A673 (cell line): ENCODE data around the gene MRTFA. TPM values are rescaled to one million over a fixed set of nuclear protein-coding genes. Genes with fewer than 3 reads are reported as not detected.
A peak's percentile ranks its signal among the peaks of the same experiment; 100 is the strongest.

Source experiments
- BruUV-seq: library from RNA; stranded (reverse); fragments of 400-500 nt; replicated peaks from 2 replicates; lab custom pipeline; 2021; lab: Mats Ljungman, UMichigan
- CTCF ChIA-PET: fragments of 300-600 bp; sonication (Branson Sonifier 250); formaldehyde crosslinking; loops from one replicate; lab custom pipeline; 2022; ENCODE audit warnings: antibody characterized with exemption; lab: Charles Lee
- POLR2A ChIA-PET: fragments of 300-600 bp; sonication (Branson Sonifier 250); formaldehyde crosslinking; loops from one replicate; lab custom pipeline; 2022; ENCODE audit warnings: antibody characterized with exemption; ENCODE audit not compliant: low non-redundant PET; lab: Charles Lee
- DNase-seq: peaks from one replicate; pipeline ENCODE4 v3.0.0-alpha.2; 2015; ENCODE audit warnings: low spot score
- H3K27ac ChIP-seq: fragments of 200-600 bp; sonication (generic); 2 replicates; pipeline ENCODE4 v1.5.1; 2016; ENCODE audit warnings: mixed run types, low read depth, mild to moderate bottlenecking, mixed read lengths, antibody characterized with exemption, low read length; ENCODE audit not compliant: poor library complexity, severe bottlenecking
- H3K27me3 ChIP-seq: fragments of 200-600 bp; sonication (generic); replicated peaks from 2 replicates; pipeline ENCODE4 v1.6.1; 2017; ENCODE audit warnings: mixed run types, low read depth, mild to moderate bottlenecking, mixed read lengths, antibody characterized with exemption, low read length; ENCODE audit not compliant: insufficient read depth, poor library complexity
- H3K36me3 ChIP-seq: fragments of 200-600 bp; sonication (generic); 2 replicates; pipeline ENCODE4 v1.6.1; 2016; ENCODE audit warnings: mixed run types, mild to moderate bottlenecking, mixed read lengths, antibody characterized with exemption, low read length; ENCODE audit not compliant: insufficient read depth, poor library complexity, severe bottlenecking
- H3K4me1 ChIP-seq: fragments of 200-600 bp; sonication (generic); 2 replicates; pipeline ENCODE4 v1.6.1; 2017; ENCODE audit warnings: mixed run types, mild to moderate bottlenecking, mixed read lengths, antibody characterized with exemption, low read length; ENCODE audit not compliant: insufficient read depth, poor library complexity, severe bottlenecking
- H3K4me3 ChIP-seq: fragments of 200-600 bp; sonication (generic); 2 replicates; pipeline ENCODE4 v1.5.1; 2016; ENCODE audit warnings: low read depth, mixed run types, mild to moderate bottlenecking, mixed read lengths, low read length; ENCODE audit not compliant: poor library complexity, severe bottlenecking
- H3K9me3 ChIP-seq: fragments of 200-600 bp; sonication (generic); 2 replicates; pipeline ENCODE4 v1.6.1; 2016; ENCODE audit warnings: mixed run types, low read depth, mild to moderate bottlenecking, mixed read lengths, antibody characterized with exemption, low read length; ENCODE audit not compliant: poor library complexity, severe bottlenecking
- CTCF ChIP-seq: fragments of 300-800, 200-600 bp; sonication (generic); conservative IDR thresholded peaks from 2 replicates; pipeline ENCODE4 v1.5.1; 2017; ENCODE audit warnings: low read depth, mild to moderate bottlenecking, antibody characterized with exemption, low read length, moderate library complexity, mixed read lengths
- EZH2 ChIP-seq: fragments of 200-600 bp; sonication (generic); IDR thresholded peaks from 2 replicates; pipeline ENCODE4 v1.6.1; 2017; ENCODE audit warnings: borderline replicate concordance, low read depth, mild to moderate bottlenecking, mixed read lengths, antibody characterized with exemption, low read length; ENCODE audit not compliant: poor library complexity, severe bottlenecking
- intact Hi-C: fragments of 100-400 bp; cut with micrococcal nuclease; formaldehyde crosslinking; loops from one replicate; pipeline ENCODE4 v1.10.0; 2022; ENCODE audit not compliant: unreplicated experiment
- total RNA-seq: library from RNA; stranded (reverse); gene quantifications from 2 replicates; pipeline ENCODE4 v1.2.3, GENCODE V29; 2021

The MRTFA gene
- total RNA-seq, 1 experiment from 2014 or later: 35.8 TPM

GRCh38 chr22:40484906-40485669, 151.4 kb downstream of the MRTFA start:
- POLR2A ChIA-PET: interaction anchor here (0.6 kb wide), 1 partner anchor 330 kb away, joined by 4 read pairs; no protein-coding TSS in a partner anchor
- peaks cover 46% of the 10 kb centered on the region for H3K4me1 ChIP-seq
- DNase-seq: peak; percentile 74
- no TSS peak for BruUV-seq
- intact Hi-C loops: loop anchor here (5.0 kb wide), 1 partner anchor 48 kb away; no protein-coding TSS in a partner anchor
- H3K36me3 ChIP-seq: no peaks in the 10 kb centered on the region
- no peak overlapping the region for H3K4me3 ChIP-seq
- CTCF ChIA-PET: interaction anchor here (0.7 to 1.4 kb wide), 2 partner anchors 9 to 42 kb away, joined by 4 to 6 read pairs; no protein-coding TSS in a partner anchor
- peak overlapping the region; percentile 85 for H3K27ac ChIP-seq
- TF ChIP-seq EZH2 (no peak), CTCF (no peak)
- no peaks in the 10 kb centered on the region for H3K9me3 ChIP-seq
- no peaks in the 10 kb centered on the region for H3K27me3 ChIP-seq

- Histone ChIP-seq H3K9me3 (no peaks in the 10 kb centered on the region), H3K27ac (peak overlapping the region; percentile 1), H3K4me3 (no peak overlapping the region), H3K27me3 (no peaks in the 10 kb centered on the region), H3K4me1 (peaks cover 50% of the 10 kb centered on the region), H3K36me3 (no peaks in the 10 kb centered on the region)
- CTCF ChIA-PET: no interaction called here
- TF ChIP-seq CTCF (no peak), EZH2 (no peak)
- no peak for DNase-seq
- POLR2A ChIA-PET: no interaction called here
- intact Hi-C loops: no loop called here
- no TSS peak for BruUV-seq
These were observed 153.6 kb downstream of the MRTFA start for GRCh38 chr22:40482886-40483285.

- BruUV-seq: no TSS peak
- Histone ChIP-seq H3K27ac (peak overlapping the region; percentile 1), H3K36me3 (no peaks in the 10 kb centered on the region), H3K9me3 (no peaks in the 10 kb centered on the region), H3K27me3 (no peaks in the 10 kb centered on the region), H3K4me1 (peaks cover 45% of the 10 kb centered on the region), H3K4me3 (no peak overlapping the region)
- ChIA-PET POLR2A (no interaction called here), CTCF (no interaction called here)
- TF ChIP-seq EZH2 (no peak), CTCF (no peak)
- intact Hi-C loops: no loop called here
- no peak for DNase-seq
These were observed 154.1 kb downstream of the MRTFA start for GRCh38 chr22:40482391-40482790.
